Natural killer cell treated with Interleukin-12 subunit alpha and Interleukin-12 subunit beta and Interleukin-15 and Interleukin-18, amount 100 ng/mL, for 72 hours (primary cell): Measurements from ENCODE around the gene ETNK1. TPM values are rescaled to one million over a fixed set of nuclear protein-coding genes. Genes with fewer than 3 reads are reported as not detected.

Experiments
- ATAC-seq, 2 donors: fragments of 150-1000 bp; cut with Tn5 transposase in 1 of 2; sonication (Bioruptor Pico), chemical (Tn5 transposase) in 1 of 2; 2 replicates each; pipeline ENCODE4 v1.10.0; 2021
- DNase-seq: peaks from one replicate; pipeline ENCODE4 v3.0.0; 2022; ENCODE audit warnings: low spot score
- H3K27ac Mint-ChIP-seq, 2 donors: 1 replicate in 1 of 2; 2 replicates in 1 of 2; pipeline ENCODE4 v1.8.0; 2022; ENCODE audit warnings: mixed read lengths in 2 of 2, mild to moderate bottlenecking in 1 of 2, moderate library complexity in 1 of 2
- H3K27me3 Mint-ChIP-seq, 2 donors: 1 replicate in 1 of 2; 2 replicates in 1 of 2; pipeline ENCODE4 v1.8.0; 2022; ENCODE audit warnings: mixed read lengths in 2 of 2
- H3K36me3 Mint-ChIP-seq: one replicate; pipeline ENCODE4 v1.8.0; 2022; ENCODE audit warnings: mixed read lengths
- H3K4me1 Mint-ChIP-seq, 2 donors: 1 replicate in 1 of 2; 2 replicates in 1 of 2; pipeline ENCODE4 v1.8.0; 2022; ENCODE audit warnings: low read depth in 2 of 2, mixed read lengths in 2 of 2, mild to moderate bottlenecking in 1 of 2
- H3K4me3 Mint-ChIP-seq: one replicate; pipeline ENCODE4 v1.8.0; 2022; ENCODE audit warnings: mixed read lengths
- H3K9me3 Mint-ChIP-seq: 2 replicates; pipeline ENCODE4 v1.8.0; 2022; ENCODE audit warnings: mixed read lengths
- total RNA-seq, 2 donors: library from RNA; stranded (reverse); gene quantifications; one replicate each; pipeline ENCODE4 v1.2.3, GENCODE V29; 2022

ETNK1 gene
- total RNA-seq, 2 donors from 2014 or later, result 96.3 to 101 TPM

- ATAC-seq (no peak), DNase-seq (no peak)
- Mint-ChIP-seq H3K9me3 (no peaks in the 10 kb centered on the region), H3K27me3 (peaks cover 5 to 11% of the 10 kb centered on the region in 2 donors), H3K36me3 (no peaks in the 10 kb centered on the region), H3K4me3 (no peak overlapping the region), H3K4me1 (peaks cover 5 to 6% of the 10 kb centered on the region in 2 donors), H3K27ac (no peak overlapping the region)
These were observed 87.1 kb downstream of the ETNK1 start for GRCh38 chr12:22712083-22712482.

- Mint-ChIP-seq H3K4me1 (peaks cover 5 to 6% of the 10 kb centered on the region in 2 donors), H3K4me3 (no peak overlapping the region), H3K27ac (no peak overlapping the region), H3K36me3 (no peaks in the 10 kb centered on the region), H3K27me3 (peaks cover 3 to 11% of the 10 kb centered on the region in 2 donors), H3K9me3 (no peaks in the 10 kb centered on the region)
- ATAC-seq (no peak), DNase-seq (no peak)
These were observed 90.3 kb downstream of the ETNK1 start for GRCh38 chr12:22715254-22715653.

GRCh38 chr12:22719745-22720144 lies 94.8 kb downstream of the ETNK1 start:
- Mint-ChIP-seq H3K4me3 (no peak overlapping the region), H3K9me3 (no peaks in the 10 kb centered on the region), H3K27ac (no peak overlapping the region), H3K27me3 (peaks cover 9 to 35% of the 10 kb centered on the region in 2 donors), H3K4me1 (no peaks in the 10 kb centered on the region), H3K36me3 (no peaks in the 10 kb centered on the region)
- ATAC-seq, result no peak
- no peak for DNase-seq

GRCh38 chr12:22722081-22722480 lies 97.1 kb downstream of the ETNK1 start:
- no peak overlapping the region for H3K4me3 Mint-ChIP-seq
- ATAC-seq (no peak), DNase-seq (no peak)
- H3K27me3 Mint-ChIP-seq, result peaks cover 9 to 35% of the 10 kb centered on the region in 2 donors
- H3K4me1 Mint-ChIP-seq, result no peaks in the 10 kb centered on the region
- no peak overlapping the region for H3K27ac Mint-ChIP-seq
- H3K36me3 Mint-ChIP-seq, result no peaks in the 10 kb centered on the region
- no peaks in the 10 kb centered on the region for H3K9me3 Mint-ChIP-seq

- Mint-ChIP-seq H3K4me3 (no peak overlapping the region), H3K4me1 (no peaks in the 10 kb centered on the region), H3K27ac (no peak overlapping the region), H3K9me3 (no peaks in the 10 kb centered on the region), H3K27me3 (peaks cover 9 to 35% of the 10 kb centered on the region in 2 donors), H3K36me3 (no peaks in the 10 kb centered on the region)
- DNase-seq (no peak), ATAC-seq (no peak)
These were observed 97.8 kb downstream of the ETNK1 start for GRCh38 chr12:22722779-22723178.

- peaks cover 0 to 2% of the 10 kb centered on the region in 2 donors for H3K4me1 Mint-ChIP-seq
- no peak overlapping the region for H3K27ac Mint-ChIP-seq
- no peaks in the 10 kb centered on the region for H3K36me3 Mint-ChIP-seq
- ATAC-seq, result no peak
- DNase-seq, result no peak
- H3K27me3 Mint-ChIP-seq, result peaks cover 9 to 10% of the 10 kb centered on the region in 2 donors
- H3K4me3 Mint-ChIP-seq, result no peak overlapping the region
- H3K9me3 Mint-ChIP-seq, result no peaks in the 10 kb centered on the region
These were observed 104.0 kb downstream of the ETNK1 start for GRCh38 chr12:22728987-22729386.

GRCh38 chr12:22729431-22729956 lies 104.5 kb downstream of the ETNK1 start:
- Mint-ChIP-seq H3K36me3 (no peaks in the 10 kb centered on the region), H3K27me3 (peaks cover 5 to 6% of the 10 kb centered on the region in 2 donors), H3K9me3 (no peaks in the 10 kb centered on the region), H3K4me1 (peaks cover 0 to 2% of the 10 kb centered on the region in 2 donors), H3K4me3 (no peak overlapping the region), H3K27ac (no peak overlapping the region)
- DNase-seq (no peak), ATAC-seq (no peak)

GRCh38 chr12:22729957-22730443 lies 105.0 kb downstream of the ETNK1 start:
- no peaks in the 10 kb centered on the region for H3K36me3 Mint-ChIP-seq
- H3K4me1 Mint-ChIP-seq, result peaks cover 0 to 2% of the 10 kb centered on the region in 2 donors
- no peak overlapping the region for H3K4me3 Mint-ChIP-seq
- H3K9me3 Mint-ChIP-seq, result no peaks in the 10 kb centered on the region
- ATAC-seq (no peak), DNase-seq (no peak)
- peaks cover 4 to 6% of the 10 kb centered on the region in 2 donors for H3K27me3 Mint-ChIP-seq
- H3K27ac Mint-ChIP-seq, result no peak overlapping the region

- H3K27me3 Mint-ChIP-seq, result peaks cover 6 to 9% of the 10 kb centered on the region in 2 donors
- no peak overlapping the region for H3K4me3 Mint-ChIP-seq
- no peak for ATAC-seq
- no peak for DNase-seq
- H3K36me3 Mint-ChIP-seq, result no peaks in the 10 kb centered on the region
- H3K4me1 Mint-ChIP-seq, result peaks cover 0 to 2% of the 10 kb centered on the region in 2 donors
- H3K27ac Mint-ChIP-seq, result no peak overlapping the region
- H3K9me3 Mint-ChIP-seq, result no peaks in the 10 kb centered on the region
These were observed 106.3 kb downstream of the ETNK1 start for GRCh38 chr12:22731236-22731635.

- no peak overlapping the region for H3K27ac Mint-ChIP-seq
- H3K27me3 Mint-ChIP-seq, result peaks cover 4 to 11% of the 10 kb centered on the region in 2 donors
These were observed 108.8 kb downstream of the ETNK1 start for GRCh38 chr12:22733756-22734155.

GRCh38 chr12:22738945-22739344 lies 114.0 kb downstream of the ETNK1 start:
- no peak for DNase-seq
- no peaks in the 10 kb centered on the region for H3K36me3 Mint-ChIP-seq
- peaks cover 7 to 12% of the 10 kb centered on the region in 2 donors for H3K27me3 Mint-ChIP-seq
- H3K4me3 Mint-ChIP-seq, result no peak overlapping the region
- H3K4me1 Mint-ChIP-seq, result no peaks in the 10 kb centered on the region
- ATAC-seq, result no peak
- H3K9me3 Mint-ChIP-seq, result no peaks in the 10 kb centered on the region
- H3K27ac Mint-ChIP-seq, result no peak overlapping the region

More at GRCh38 chr12:22733756-22734155, 108.8 kb downstream of the ETNK1 start:
- no peaks in the 10 kb centered on the region for H3K9me3 Mint-ChIP-seq
- H3K4me1 Mint-ChIP-seq, result peaks cover 0 to 2% of the 10 kb centered on the region in 2 donors
- H3K4me3 Mint-ChIP-seq, result no peak overlapping the region
- DNase-seq, result no peak
- no peaks in the 10 kb centered on the region for H3K36me3 Mint-ChIP-seq
- no peak for ATAC-seq

Other genes with a start within 250 kb of the ETNK1 start
- 10 to 100 TPM; 22.4 to 36.6 TPM for gene C2CD5, start 80.6 kb upstream of the ETNK1 start, total RNA-seq